Measurements from ENCODE around the gene ZFAND3. TPM values are rescaled to one million over a fixed set of nuclear protein-coding genes. Genes with fewer than 3 reads are reported as not detected.

The ZFAND3 gene
- total RNA-seq, 1 donor from 2014 or later: 18.7 TPM

GRCh38 chr6:37787216-37787615 lies 32.3 kb upstream of the ZFAND3 start:
- no peak overlapping the region for H3K4me3 ChIP-seq (ENCODE audit: low read depth, low read length)
- TF ChIP-seq CTCF (conservative IDR thresholded peaks at IDR 0.05; ENCODE audit: low read depth, low read length): no peak
- DNase-seq (ENCODE audit: low read depth): no peak

- DNase-seq (ENCODE audit: low read depth): no peak
- TF ChIP-seq CTCF (conservative IDR thresholded peaks at IDR 0.05; ENCODE audit: low read depth, low read length): no peak
- no peak overlapping the region for H3K4me3 ChIP-seq (ENCODE audit: low read depth, low read length)
Observed at GRCh38 chr6:37788259-37788658, 31.3 kb upstream of the ZFAND3 start.

GRCh38 chr6:37791156-37791919 lies 28.2 kb upstream of the ZFAND3 start:
- H3K4me3 ChIP-seq (ENCODE audit: low read depth, low read length): no peak overlapping the region
- peak; percentile 93 for TF ChIP-seq CTCF (conservative IDR thresholded peaks at IDR 0.05; ENCODE audit: low read depth, low read length)
- DNase-seq (ENCODE audit: low read depth): peak; percentile 79

- H3K4me3 ChIP-seq (ENCODE audit: low read depth, low read length): no peak overlapping the region
- no peak for TF ChIP-seq CTCF (conservative IDR thresholded peaks at IDR 0.05; ENCODE audit: low read depth, low read length)
- DNase-seq (ENCODE audit: low read depth): no peak
Observed at GRCh38 chr6:37792457-37793033, 27.0 kb upstream of the ZFAND3 start.

- TF ChIP-seq CTCF (conservative IDR thresholded peaks at IDR 0.05; ENCODE audit: low read depth, low read length): no peak
- DNase-seq (ENCODE audit: low read depth): no peak
- H3K4me3 ChIP-seq (ENCODE audit: low read depth, low read length): no peak overlapping the region
Observed at GRCh38 chr6:37793067-37793466, 26.5 kb upstream of the ZFAND3 start.

- TF ChIP-seq CTCF (conservative IDR thresholded peaks at IDR 0.05; ENCODE audit: low read depth, low read length): no peak
- DNase-seq (ENCODE audit: low read depth): no peak
Observed at GRCh38 chr6:37794825-37795224, 24.7 kb upstream of the ZFAND3 start.

More at GRCh38 chr6:37794825-37795224, 24.7 kb upstream of the ZFAND3 start:
- H3K4me3 ChIP-seq (ENCODE audit: low read depth, low read length): no peak overlapping the region

Measured in epithelial cell of proximal tubule (primary cell).